Transverse colon (tissue), 4 donors: Measurements from ENCODE around the gene UNC13C.

ENCODE experiments used
- CTCF ChIP-seq, 5 experiments: fragments of 200-600 bp in 3 of 5; fragments of 450-650 bp in 2 of 5; sonication (generic) in 3 of 5; IDR thresholded peaks; 1 replicate in 2 of 5; 2 replicates in 3 of 5; pipeline ENCODE4 v1.5.1; 2016 to 2017; ENCODE audit warnings: antibody characterized with exemption in 5 of 5, inconsistent platforms in 3 of 5, mild to moderate bottlenecking in 2 of 5, moderate library complexity in 1 of 5
- POLR2A ChIP-seq: fragments of 450-650 bp; IDR thresholded peaks from one replicate; pipeline ENCODE4 v1.6.1; 2016; ENCODE audit warnings: antibody characterized with exemption, mild to moderate bottlenecking, moderate library complexity
- POLR2AphosphoS5 ChIP-seq, 3 donors: sonication (generic); formaldehyde crosslinking; IDR thresholded peaks; one replicate each; pipeline ENCODE4 v1.6.1; 2016; ENCODE audit warnings: antibody characterized with exemption in 3 of 3

- TF ChIP-seq CTCF (IDR thresholded peaks at IDR 0.05), result peak; percentile 24 to 56 (median 35)
- no peak for TF ChIP-seq POLR2A
- TF ChIP-seq POLR2AphosphoS5 (IDR thresholded peaks at IDR 0.05), result no peak
These were observed 15.3 kb upstream of the UNC13C start for GRCh38 chr15:53962646-53963561.
